Trophoblast cell (in vitro differentiated cells and primary cell): ENCODE measurements around the gene IRF2BP2.
A peak's percentile ranks its signal among the peaks of the same experiment; 100 is the strongest.

Experiments used
- DNase-seq, 2 donors: peaks; one replicate each; pipeline ENCODE4 v3.0.0-alpha.2; 2016
- H2AFZ ChIP-seq: 2 replicates; pipeline ENCODE4 v1.6.1; 2013; ENCODE audit warnings: low read length, moderate library complexity, mild to moderate bottlenecking; ENCODE audit not compliant: insufficient read depth, poor library complexity
- H2AK5ac ChIP-seq: 2 replicates; pipeline ENCODE4 v1.6.1; 2013; ENCODE audit warnings: mild to moderate bottlenecking, low read length
- H2BK120ac ChIP-seq: 2 replicates; pipeline ENCODE4 v1.6.1; 2013; ENCODE audit warnings: low read length, mild to moderate bottlenecking, moderate library complexity; ENCODE audit not compliant: insufficient read depth, poor library complexity
- H2BK12ac ChIP-seq: 2 replicates; pipeline ENCODE4 v1.6.1; 2013; ENCODE audit warnings: mild to moderate bottlenecking, low read length, moderate library complexity
- H2BK5ac ChIP-seq: 2 replicates; pipeline ENCODE4 v1.6.1; 2013; ENCODE audit warnings: low read length, low read depth, moderate library complexity, mild to moderate bottlenecking; ENCODE audit not compliant: poor library complexity
- H3K14ac ChIP-seq: 2 replicates; pipeline ENCODE4 v1.6.1; 2013; ENCODE audit warnings: mild to moderate bottlenecking, low read length
- H3K18ac ChIP-seq: 2 replicates; pipeline ENCODE4 v1.6.1; 2013; ENCODE audit warnings: mild to moderate bottlenecking, low read length
- H3K23ac ChIP-seq: 2 replicates; pipeline ENCODE4 v1.6.1; 2013; ENCODE audit warnings: low read length
- H3K27ac ChIP-seq: 2 replicates; pipeline ENCODE4 v1.5.1; 2013; ENCODE audit warnings: low read depth, mild to moderate bottlenecking, inconsistent platforms, low read length, moderate library complexity
- H3K27me3 ChIP-seq: 2 replicates; pipeline ENCODE4 v1.6.1; 2013; ENCODE audit warnings: inconsistent platforms, mild to moderate bottlenecking, low read length, moderate library complexity; ENCODE audit not compliant: insufficient read depth
- H3K36me3 ChIP-seq, 2 experiments: 1 replicate in 1 of 2; 2 replicates in 1 of 2; pipeline ENCODE4 v1.6.1; 2013; ENCODE audit warnings: low read length in 2 of 2, mild to moderate bottlenecking in 2 of 2, moderate library complexity in 1 of 2; ENCODE audit not compliant: insufficient read depth in 2 of 2, control insufficient read depth in 1 of 2
- H3K4ac ChIP-seq: 2 replicates; pipeline ENCODE4 v1.6.1; 2013; ENCODE audit warnings: low read depth, mild to moderate bottlenecking, low read length, moderate library complexity
- H3K4me1 ChIP-seq, 2 experiments: 1 replicate in 1 of 2; 2 replicates in 1 of 2; pipeline ENCODE4 v1.6.1; 2013; ENCODE audit warnings: low read length in 2 of 2, mild to moderate bottlenecking in 2 of 2, moderate library complexity in 1 of 2; ENCODE audit not compliant: insufficient read depth in 2 of 2, control insufficient read depth in 1 of 2
- H3K4me2 ChIP-seq: 2 replicates; pipeline ENCODE4 v1.6.1; 2013; ENCODE audit warnings: inconsistent platforms, mild to moderate bottlenecking, low read length, moderate library complexity
- H3K4me3 ChIP-seq: 2 replicates; pipeline ENCODE4 v1.5.1; 2013; ENCODE audit warnings: mild to moderate bottlenecking, low read depth, low read length, inconsistent platforms
- H3K79me1 ChIP-seq: one replicate; pipeline ENCODE4 v1.6.1; 2013; ENCODE audit warnings: low read length
- H3K79me2 ChIP-seq: 2 replicates; pipeline ENCODE4 v1.6.1; 2013; ENCODE audit warnings: low read length, mild to moderate bottlenecking; ENCODE audit not compliant: control insufficient read depth, insufficient read depth, poor library complexity
- H3K9ac ChIP-seq: 2 replicates; pipeline ENCODE4 v1.6.1; 2013; ENCODE audit warnings: mild to moderate bottlenecking, low read length
- H3K9me3 ChIP-seq: 2 replicates; pipeline ENCODE4 v1.6.1; 2013; ENCODE audit warnings: low read depth, mild to moderate bottlenecking, control low read depth, inconsistent platforms, low read length; ENCODE audit not compliant: insufficient read depth
- H4K12ac ChIP-seq: 2 replicates; pipeline ENCODE4 v1.6.1; 2013; ENCODE audit warnings: low read depth, mild to moderate bottlenecking, low read length, moderate library complexity
- H4K8ac ChIP-seq: 2 replicates; pipeline ENCODE4 v1.6.1; 2013; ENCODE audit warnings: low read depth, mild to moderate bottlenecking, low read length, moderate library complexity
- H4K91ac ChIP-seq: one replicate; pipeline ENCODE4 v1.6.1; 2013; ENCODE audit warnings: low read depth, mild to moderate bottlenecking, low read length, moderate library complexity
- WGBS: extraction: QIAGEN DNeasy Blood & Tissue Kit; methylation state at CpG from one replicate; pipeline ENCODE4 v1.1.7; 2013; ENCODE audit warnings: missing lambda C conversion rate; ENCODE audit not compliant: insufficient read length, insufficient coverage; ENCODE audit errors: extremely low coverage; 5-methylcytosine and 5-hydroxymethylcytosine counted together

The IRF2BP2 gene

GRCh38 chr1:234603221-234604204, 6.5 kb downstream of the IRF2BP2 start:
- Histone ChIP-seq H2BK120ac (no peak overlapping the region), H3K36me3 (peaks cover 16 to 17% of the 10 kb centered on the region in 2 experiments), H3K27ac (peak overlapping the region; percentile 70), H3K9ac (no peak overlapping the region), H4K12ac (no peak overlapping the region), H2BK5ac (no peak overlapping the region), H2AK5ac (no peak overlapping the region), H3K18ac (no peak overlapping the region), H4K91ac (no peak overlapping the region), H3K79me1 (peaks cover 15% of the 10 kb centered on the region), H3K4me2 (peak overlapping the region; percentile 44), H2BK12ac (no peak overlapping the region), H2AFZ (no peak overlapping the region), H3K4ac (no peak overlapping the region), H3K23ac (no peak overlapping the region), H3K4me1 (peaks cover 4 to 7% of the 10 kb centered on the region in 2 experiments), H3K14ac (no peak overlapping the region), H3K27me3 (no peaks in the 10 kb centered on the region), H3K4me3 (no peak overlapping the region), H4K8ac (no peak overlapping the region), H3K79me2 (peaks cover 21% of the 10 kb centered on the region), H3K9me3 (no peaks in the 10 kb centered on the region)
- DNase-seq = peak in 1 of 2 donors; percentile 57
- WGBS = no CpG with 5 or more reads among the region's 6 CpGs

- Histone ChIP-seq H4K8ac (no peak overlapping the region), H3K23ac (no peak overlapping the region), H4K91ac (no peak overlapping the region), H3K14ac (no peak overlapping the region), H3K27ac (no peak overlapping the region), H2BK12ac (no peak overlapping the region), H3K79me1 (peaks cover 11% of the 10 kb centered on the region), H2AFZ (no peak overlapping the region), H3K27me3 (no peaks in the 10 kb centered on the region), H3K18ac (no peak overlapping the region), H3K4me2 (no peak overlapping the region), H3K4me1 (peaks cover 6 to 7% of the 10 kb centered on the region in 2 experiments), H2BK5ac (no peak overlapping the region), H3K4me3 (no peak overlapping the region), H2AK5ac (no peak overlapping the region), H3K79me2 (peaks cover 12% of the 10 kb centered on the region), H4K12ac (no peak overlapping the region), H3K9me3 (no peaks in the 10 kb centered on the region), H3K9ac (no peak overlapping the region), H3K36me3 (peaks cover 9 to 12% of the 10 kb centered on the region in 2 experiments), H2BK120ac (no peak overlapping the region), H3K4ac (no peak overlapping the region)
- peak; percentile 41 to 82 for DNase-seq
- no CpG with 5 or more reads among the region's 7 CpGs for WGBS
Measured at GRCh38 chr1:234602334-234603220, 7.4 kb downstream of the IRF2BP2 start.

- H3K4me3 ChIP-seq = no peak overlapping the region
- H4K12ac ChIP-seq = no peak overlapping the region
- H3K36me3 ChIP-seq = peaks cover 3 to 4% of the 10 kb centered on the region in 2 experiments
- H3K14ac ChIP-seq = no peak overlapping the region
- H3K79me1 ChIP-seq = peaks cover 7% of the 10 kb centered on the region
- H3K23ac ChIP-seq = no peak overlapping the region
- peak overlapping the region; percentile 96 for H3K27ac ChIP-seq
- no peak overlapping the region for H4K91ac ChIP-seq
- H2BK12ac ChIP-seq = no peak overlapping the region
- H3K4me1 ChIP-seq = peaks cover 2 to 3% of the 10 kb centered on the region in 2 experiments
- peak in 1 of 2 donors; percentile 48 for DNase-seq
- no peak overlapping the region for H3K18ac ChIP-seq
- H3K79me2 ChIP-seq = peaks cover 5% of the 10 kb centered on the region
- no peak overlapping the region for H2BK5ac ChIP-seq
- no peak overlapping the region for H3K9ac ChIP-seq
- no peak overlapping the region for H2AK5ac ChIP-seq
- no peak overlapping the region for H4K8ac ChIP-seq
- no peaks in the 10 kb centered on the region for H3K27me3 ChIP-seq
- WGBS = no CpG with 5 or more reads among the region's 10 CpGs
- H2AFZ ChIP-seq = no peak overlapping the region
- H3K9me3 ChIP-seq = no peaks in the 10 kb centered on the region
- H3K4ac ChIP-seq = no peak overlapping the region
- no peak overlapping the region for H3K4me2 ChIP-seq
- no peak overlapping the region for H2BK120ac ChIP-seq
Measured at GRCh38 chr1:234601301-234602017, 8.5 kb downstream of the IRF2BP2 start.
